ENCODE data around the gene FHL1.

Gene FHL1

DNA sequence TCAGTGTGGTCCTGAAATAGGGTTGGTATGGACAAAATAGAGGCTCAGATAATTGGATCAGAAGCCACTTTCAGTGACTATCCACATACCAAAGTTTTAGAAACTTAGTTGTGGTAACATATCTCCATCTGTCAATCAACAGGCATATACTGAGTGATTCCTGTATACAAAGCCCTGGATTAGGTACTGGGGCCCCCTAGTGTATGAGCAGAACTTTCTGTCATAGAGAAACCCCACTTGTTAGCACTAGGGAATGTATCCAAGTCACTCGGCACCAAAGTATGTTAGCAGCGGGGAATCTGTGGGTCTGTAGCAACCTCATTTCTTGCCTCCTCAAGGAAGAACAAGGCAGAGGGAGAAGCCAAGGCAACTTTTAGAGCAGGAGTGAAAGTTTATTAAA, 53.1 kb downstream of the FHL1 start:
- H3K4me3 ChIP-seq (ENCODE audit: low read depth, low read length), result no peak overlapping the region
- TF ChIP-seq, protein P1, sequence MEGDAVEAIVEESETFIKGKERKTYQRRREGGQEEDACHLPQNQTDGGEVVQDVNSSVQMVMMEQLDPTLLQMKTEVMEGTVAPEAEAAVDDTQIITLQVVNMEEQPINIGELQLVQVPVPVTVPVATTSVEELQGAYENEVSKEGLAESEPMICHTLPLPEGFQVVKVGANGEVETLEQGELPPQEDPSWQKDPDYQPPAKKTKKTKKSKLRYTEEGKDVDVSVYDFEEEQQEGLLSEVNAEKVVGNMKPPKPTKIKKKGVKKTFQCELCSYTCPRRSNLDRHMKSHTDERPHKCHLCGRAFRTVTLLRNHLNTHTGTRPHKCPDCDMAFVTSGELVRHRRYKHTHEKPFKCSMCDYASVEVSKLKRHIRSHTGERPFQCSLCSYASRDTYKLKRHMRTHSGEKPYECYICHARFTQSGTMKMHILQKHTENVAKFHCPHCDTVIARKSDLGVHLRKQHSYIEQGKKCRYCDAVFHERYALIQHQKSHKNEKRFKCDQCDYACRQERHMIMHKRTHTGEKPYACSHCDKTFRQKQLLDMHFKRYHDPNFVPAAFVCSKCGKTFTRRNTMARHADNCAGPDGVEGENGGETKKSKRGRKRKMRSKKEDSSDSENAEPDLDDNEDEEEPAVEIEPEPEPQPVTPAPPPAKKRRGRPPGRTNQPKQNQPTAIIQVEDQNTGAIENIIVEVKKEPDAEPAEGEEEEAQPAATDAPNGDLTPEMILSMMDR (IDR thresholded peaks at IDR 0.05; ENCODE audit: borderline replicate concordance, insufficient read depth, low read depth, low read length), result 0 out of 2 replicates have a peak, but pooled peaks have one; percentile 17

DNA sequence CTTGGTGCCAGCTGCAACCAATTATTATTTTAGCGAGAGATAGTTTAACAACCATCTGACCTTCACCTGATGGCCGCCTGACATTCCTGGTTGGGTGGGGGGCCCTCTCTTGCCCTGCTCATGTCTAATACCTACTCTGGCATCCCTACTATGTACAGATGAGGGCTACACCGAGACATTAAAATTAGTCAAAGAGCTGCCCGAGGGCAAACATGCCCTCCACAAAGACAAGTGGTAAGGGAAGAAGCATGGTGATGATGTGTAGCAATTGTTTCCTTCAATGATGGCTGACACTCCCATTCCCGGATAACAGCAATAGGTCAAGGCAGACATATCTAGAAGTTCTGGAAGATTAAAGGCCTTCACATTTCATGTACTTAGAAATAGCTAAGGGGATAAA, 54.3 kb downstream of the FHL1 start:
- no peak overlapping the region for H3K4me3 ChIP-seq (ENCODE audit: low read depth, low read length)
- TF ChIP-seq, protein P1 (IDR thresholded peaks at IDR 0.05; ENCODE audit: borderline replicate concordance, insufficient read depth, low read depth, low read length), result no peak

DNA sequence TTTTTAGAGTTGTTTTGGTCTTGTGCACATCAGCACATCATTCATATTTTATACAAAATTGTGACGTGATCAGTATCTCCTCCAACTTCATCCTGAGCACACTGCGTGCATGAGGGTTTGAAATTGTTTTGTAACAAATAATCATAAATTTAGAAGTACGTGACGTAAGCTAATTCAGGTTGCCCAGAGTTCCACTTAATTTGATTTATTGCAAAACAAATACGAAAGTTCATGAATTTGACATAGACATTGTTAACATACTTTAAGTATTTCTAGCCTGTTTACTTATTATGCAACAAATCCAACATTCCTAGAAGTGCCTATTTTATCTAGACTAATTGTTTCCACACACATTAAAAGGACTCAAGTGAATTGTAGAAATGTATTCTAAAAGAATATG, 55.6 kb downstream of the FHL1 start:
- TF ChIP-seq, protein P1 (IDR thresholded peaks at IDR 0.05; ENCODE audit: borderline replicate concordance, insufficient read depth, low read depth, low read length), result no peak
- no peak overlapping the region for H3K4me3 ChIP-seq (ENCODE audit: low read depth, low read length)

DNA sequence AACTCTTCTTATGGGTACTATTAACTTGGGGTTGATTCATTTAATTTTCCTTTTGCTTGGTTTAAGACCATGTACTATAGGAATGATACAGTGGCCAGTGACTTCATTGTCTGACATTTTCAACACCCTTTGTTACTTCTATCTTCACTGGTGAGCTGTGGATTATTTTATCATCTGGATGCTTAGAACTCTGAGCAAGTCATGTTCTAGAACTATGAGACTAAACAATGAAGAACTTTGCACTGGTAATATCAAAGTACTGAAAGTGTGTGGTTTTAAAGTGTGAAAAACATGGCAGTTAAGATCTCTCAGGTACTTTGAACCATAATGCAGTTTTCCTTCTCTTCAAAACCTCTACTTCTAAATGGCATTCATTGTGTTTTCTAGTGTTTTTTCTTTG, 56.1 kb downstream of the FHL1 start:
- no peak overlapping the region for H3K4me3 ChIP-seq (ENCODE audit: low read depth, low read length)
- TF ChIP-seq, protein P1 (IDR thresholded peaks at IDR 0.05; ENCODE audit: borderline replicate concordance, insufficient read depth, low read depth, low read length), result no peak

- no peak overlapping the region for H3K4me3 ChIP-seq (ENCODE audit: low read depth, low read length)
- TF ChIP-seq, protein P1 (IDR thresholded peaks at IDR 0.05; ENCODE audit: borderline replicate concordance, insufficient read depth, low read depth, low read length), result no peak
Measured at GRCh38 chrX:136203951-136204350, 56.6 kb downstream of the FHL1 start.

- no peak overlapping the region for H3K4me3 ChIP-seq (ENCODE audit: low read depth, low read length)
- TF ChIP-seq, protein P1 (IDR thresholded peaks at IDR 0.05; ENCODE audit: borderline replicate concordance, insufficient read depth, low read depth, low read length), result no peak
Measured at GRCh38 chrX:136204571-136204970, 57.2 kb downstream of the FHL1 start.

DNA sequence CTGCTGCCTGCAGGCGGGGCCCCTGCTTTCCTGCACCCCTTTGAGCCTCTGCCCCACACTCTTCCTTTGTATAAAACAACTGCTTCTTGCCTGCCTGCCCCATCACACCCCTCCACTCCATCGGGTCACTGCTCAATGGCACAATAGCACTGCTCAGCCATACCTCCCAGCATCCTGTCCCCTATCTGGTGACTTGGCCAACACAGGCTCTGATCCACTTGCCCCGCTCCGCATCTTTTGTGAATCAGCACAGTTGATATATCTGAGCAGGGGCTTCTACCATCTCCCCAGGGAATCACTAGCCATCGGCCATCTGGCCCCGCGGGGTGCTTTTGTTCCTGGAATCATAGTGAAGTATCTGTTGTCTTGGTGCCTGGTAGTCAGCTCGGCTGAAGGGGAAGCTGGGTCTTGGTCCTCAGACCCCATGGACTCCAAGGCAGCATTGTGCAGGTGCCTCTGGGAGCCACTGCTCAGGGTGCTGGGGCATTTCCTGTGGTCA, 58.6 kb downstream of the FHL1 start:
- TF ChIP-seq, protein P1 (IDR thresholded peaks at IDR 0.05; ENCODE audit: borderline replicate concordance, insufficient read depth, low read depth, low read length), result no peak
- H3K4me3 ChIP-seq (ENCODE audit: low read depth, low read length), result no peak overlapping the region

All from GM12875 (cell line).